ENCODE data around the gene OR13J1.
A peak's percentile ranks its signal among the peaks of the same experiment; 100 is the strongest.

The OR13J1 gene

DNA sequence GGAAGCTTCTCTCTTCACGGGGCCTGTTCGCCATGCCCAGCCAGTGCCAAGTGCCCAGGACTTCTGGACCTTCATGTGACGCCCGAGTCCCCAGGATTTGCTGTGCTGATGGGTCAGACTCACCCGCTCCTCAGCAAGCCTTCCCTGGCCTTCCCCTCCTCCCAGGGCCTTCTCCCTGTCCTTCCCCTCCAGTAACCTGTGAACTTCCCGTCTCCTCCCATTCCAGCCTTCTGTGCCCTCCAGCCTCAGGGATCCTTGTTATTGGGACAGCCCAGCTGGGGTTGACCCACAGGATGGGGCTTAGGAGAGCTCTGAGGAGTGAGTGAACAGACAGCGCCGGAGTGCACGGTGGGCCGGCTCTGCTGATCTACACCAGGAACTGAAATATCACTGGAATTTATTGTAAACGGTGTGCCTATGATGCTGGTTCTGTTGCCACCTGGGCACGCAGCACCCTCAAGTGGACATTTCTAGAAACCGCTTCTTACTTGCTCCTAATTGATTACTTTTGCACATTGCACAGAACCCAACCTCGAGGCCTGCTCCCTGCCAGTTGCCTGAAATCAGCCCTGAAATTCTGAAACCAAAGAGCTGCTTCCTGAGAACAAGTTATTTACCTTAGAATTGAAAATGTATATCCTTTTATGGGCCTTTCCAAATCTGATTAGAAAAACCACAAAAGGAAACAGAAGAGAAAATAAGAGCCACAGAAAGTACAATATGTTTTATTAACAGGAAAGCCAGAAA, 40.6 kb upstream of the OR13J1 start:
- Histone ChIP-seq H3K9me3 (ENCODE audit: control insufficient read depth, low read length) (no peaks in the 10 kb centered on the region), H3K36me3 (ENCODE audit: control insufficient read depth, insufficient read depth, low read length) (no peaks in the 10 kb centered on the region), H3K4me3 (ENCODE audit: extremely low read depth, insufficient read depth, low read length, poor library complexity, severe bottlenecking) (no peak overlapping the region), H3K4me1 (ENCODE audit: control insufficient read depth, insufficient read depth, low read length, poor library complexity, severe bottlenecking) (peaks cover 53% of the 10 kb centered on the region), H3K27ac (ENCODE audit: low read depth, low read length, severe bottlenecking) (no peak overlapping the region)
- 81 to 88% methylated on average over 11 to 13 of the region's 14 CpGs for WGBS, 2 experiments (ENCODE audit: insufficient coverage in 2 of 2)

DNA sequence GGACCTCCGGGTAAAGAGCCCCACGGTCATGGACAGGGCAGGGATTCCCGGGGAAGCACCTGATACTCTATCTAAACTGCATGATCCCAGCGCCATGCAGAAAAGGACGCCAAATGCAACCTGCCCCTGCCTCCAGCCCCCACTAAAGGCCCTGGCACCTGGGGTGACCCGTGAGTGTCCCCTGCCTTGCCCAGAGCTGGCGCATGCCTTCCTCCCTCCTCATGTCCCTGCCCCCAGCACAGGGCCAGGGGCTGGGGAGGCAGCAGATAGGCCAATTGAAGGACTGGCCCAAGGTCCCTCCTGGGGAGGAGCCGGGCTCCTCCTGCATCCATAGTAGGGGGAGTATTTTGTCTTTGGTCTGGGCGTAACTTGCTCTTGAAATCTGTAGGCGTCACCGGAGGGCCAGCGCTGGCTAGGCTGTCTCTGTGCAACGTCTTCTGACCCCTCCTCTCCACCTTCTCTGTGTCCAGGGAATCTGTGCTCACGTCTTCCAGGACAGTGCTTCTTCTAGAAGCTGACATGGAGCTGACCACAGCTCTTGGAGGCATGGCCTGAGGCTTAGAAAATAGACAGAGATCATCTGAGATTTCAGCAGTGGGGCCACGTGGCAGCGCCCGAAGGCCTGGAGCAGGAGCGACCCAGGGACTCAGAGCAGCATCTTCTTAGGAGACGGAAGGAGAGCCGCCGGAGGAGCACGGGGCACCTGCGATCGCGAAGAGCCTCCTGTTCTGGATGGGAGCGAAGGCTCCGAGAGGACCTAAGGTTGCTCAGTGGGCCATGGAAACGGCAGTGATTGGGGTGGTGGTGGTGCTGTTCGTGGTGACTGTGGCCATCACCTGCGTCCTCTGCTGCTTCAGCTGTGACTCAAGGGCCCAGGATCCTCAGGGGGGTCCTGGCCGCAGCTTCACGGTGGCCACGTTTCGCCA, 39.7 kb upstream of the OR13J1 start:
- no peaks in the 10 kb centered on the region for H3K9me3 ChIP-seq (ENCODE audit: control insufficient read depth, low read length)
- peaks cover 57% of the 10 kb centered on the region for H3K4me1 ChIP-seq (ENCODE audit: control insufficient read depth, insufficient read depth, low read length, poor library complexity, severe bottlenecking)
- H3K27ac ChIP-seq (ENCODE audit: low read depth, low read length, severe bottlenecking), result peak overlapping the region; percentile 94
- no peak overlapping the region for H3K4me3 ChIP-seq (ENCODE audit: extremely low read depth, insufficient read depth, low read length, poor library complexity, severe bottlenecking)
- WGBS, 2 experiments (ENCODE audit: insufficient coverage in 2 of 2), result 92 to 93% methylated on average over 28 to 32 of the region's 34 CpGs
- no peaks in the 10 kb centered on the region for H3K36me3 ChIP-seq (ENCODE audit: control insufficient read depth, insufficient read depth, low read length)

DNA sequence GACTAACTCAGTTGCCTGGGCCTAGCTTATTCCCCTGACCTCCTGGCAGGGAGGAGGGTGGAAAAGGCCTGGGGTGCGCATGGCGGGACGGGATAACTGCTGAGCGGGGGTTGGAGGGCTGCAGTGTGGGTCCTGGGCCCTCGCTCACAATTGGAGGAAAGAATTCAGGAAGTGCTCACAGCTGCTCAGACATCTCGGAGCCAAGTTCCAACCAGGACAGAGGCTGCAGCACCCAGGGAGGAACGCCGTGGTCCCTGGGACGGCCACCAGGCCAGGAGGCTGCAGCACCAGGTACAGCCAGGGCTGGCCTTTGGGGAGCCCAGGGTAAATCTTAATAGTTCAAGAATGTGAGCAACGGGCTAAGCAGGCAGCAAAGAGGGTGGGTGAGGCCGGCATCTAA, 39.1 kb upstream of the OR13J1 start, which contains the start of gene SPAAR:
TSS of gene SPAAR (plus strand) at position 217 of the 400 bp plus-strand sequence. CDS start 974 bp downstream, outside the sequence.
- Histone ChIP-seq H3K9me3 (ENCODE audit: control insufficient read depth, low read length) (no peaks in the 10 kb centered on the region), H3K4me1 (ENCODE audit: control insufficient read depth, insufficient read depth, low read length, poor library complexity, severe bottlenecking) (peaks cover 61% of the 10 kb centered on the region), H3K27ac (ENCODE audit: low read depth, low read length, severe bottlenecking) (peak within 1 kb of the TSS; percentile 94), H3K4me3 (ENCODE audit: extremely low read depth, insufficient read depth, low read length, poor library complexity, severe bottlenecking) (no peak within 1 kb of the TSS), H3K36me3 (ENCODE audit: control insufficient read depth, insufficient read depth, low read length) (no peaks in the 10 kb centered on the region)
- 80 to 81% methylated on average over 8 to 11 of the region's 11 CpGs for WGBS, 2 experiments (ENCODE audit: insufficient coverage in 2 of 2)

DNA sequence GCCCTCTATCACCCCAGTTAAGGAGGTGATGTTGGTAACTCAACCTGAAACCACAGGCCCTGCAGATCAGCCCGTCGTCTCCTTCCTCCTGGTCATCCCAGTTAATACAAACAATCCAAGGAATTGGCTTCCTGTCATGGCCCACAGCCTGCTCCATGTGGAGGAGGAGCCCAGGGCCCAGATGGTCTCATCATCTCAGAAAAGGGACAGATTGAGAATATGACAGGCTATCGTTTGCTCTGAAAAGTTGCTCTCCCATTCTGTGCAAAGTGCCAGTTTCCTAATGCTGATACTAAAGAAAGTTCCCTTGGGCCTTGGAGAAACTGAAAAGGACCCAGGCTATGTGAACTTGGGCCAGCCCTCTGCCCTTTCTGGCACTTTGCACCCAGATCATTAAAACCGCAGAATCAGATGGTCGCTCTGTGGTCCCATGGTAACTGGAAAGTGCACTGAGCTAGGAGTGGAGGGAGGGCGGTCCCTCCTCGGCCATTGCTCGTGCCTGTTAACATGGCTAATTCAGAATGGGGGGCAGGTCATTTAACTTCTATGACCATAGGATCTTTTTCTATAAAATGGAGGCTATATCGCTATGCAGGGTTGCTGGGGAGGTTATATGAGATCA, 38.4 kb upstream of the OR13J1 start:
- Histone ChIP-seq H3K36me3 (ENCODE audit: control insufficient read depth, insufficient read depth, low read length) (no peaks in the 10 kb centered on the region), H3K9me3 (ENCODE audit: control insufficient read depth, low read length) (no peaks in the 10 kb centered on the region), H3K4me3 (ENCODE audit: extremely low read depth, insufficient read depth, low read length, poor library complexity, severe bottlenecking) (no peak overlapping the region), H3K4me1 (ENCODE audit: control insufficient read depth, insufficient read depth, low read length, poor library complexity, severe bottlenecking) (peaks cover 61% of the 10 kb centered on the region), H3K27ac (ENCODE audit: low read depth, low read length, severe bottlenecking) (peak overlapping the region; percentile 94)
- WGBS, 2 experiments (ENCODE audit: insufficient coverage in 2 of 2), result 84 to 85% methylated on average over 4 of the region's 9 CpGs

DNA sequence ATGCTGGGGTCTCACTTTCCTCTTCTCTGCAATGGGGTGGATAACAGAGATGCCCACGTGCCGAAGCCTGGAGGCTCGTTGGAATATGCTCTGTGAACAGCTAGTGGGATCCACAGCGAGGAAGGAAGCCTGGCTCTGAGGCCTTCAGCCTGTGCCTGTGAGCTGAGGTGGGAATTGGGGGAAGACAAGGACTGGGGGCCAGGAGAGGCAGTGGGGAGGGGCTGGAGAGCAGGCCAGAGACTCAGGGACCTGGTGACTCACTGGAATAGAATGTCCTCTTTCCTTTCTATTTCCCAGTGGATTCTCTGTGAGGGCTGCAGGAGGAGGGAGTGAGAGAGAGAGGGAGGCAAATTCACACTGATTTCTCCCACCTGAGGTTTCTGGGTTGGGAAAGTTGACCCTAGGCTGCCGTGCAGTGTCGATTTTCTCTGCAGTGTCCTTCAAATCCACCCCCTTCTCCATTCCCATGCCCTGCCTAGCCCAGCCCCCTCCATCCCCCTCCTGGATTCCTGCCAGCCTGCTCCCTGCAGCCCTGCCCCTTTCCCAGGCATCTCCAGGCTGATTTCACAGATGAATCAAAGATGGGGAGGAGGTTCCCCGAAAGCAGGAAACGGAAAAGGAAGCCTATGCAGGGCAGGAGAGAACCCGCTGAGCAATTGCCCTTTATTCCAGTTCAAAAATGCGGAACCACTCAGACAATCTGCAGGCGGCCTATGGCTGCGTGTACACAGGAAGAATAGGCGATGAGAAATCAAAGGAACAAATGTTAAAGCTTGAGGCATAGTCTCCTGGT, 37.7 kb upstream of the OR13J1 start:
- Histone ChIP-seq H3K4me1 (ENCODE audit: control insufficient read depth, insufficient read depth, low read length, poor library complexity, severe bottlenecking) (peaks cover 61% of the 10 kb centered on the region), H3K4me3 (ENCODE audit: extremely low read depth, insufficient read depth, low read length, poor library complexity, severe bottlenecking) (no peak overlapping the region), H3K27ac (ENCODE audit: low read depth, low read length, severe bottlenecking) (peak overlapping the region; percentile 94), H3K9me3 (ENCODE audit: control insufficient read depth, low read length) (no peaks in the 10 kb centered on the region), H3K36me3 (ENCODE audit: control insufficient read depth, insufficient read depth, low read length) (no peaks in the 10 kb centered on the region)
- WGBS, 2 experiments (ENCODE audit: insufficient coverage in 2 of 2), result 21 to 30% methylated on average over 9 of the region's 13 CpGs

DNA sequence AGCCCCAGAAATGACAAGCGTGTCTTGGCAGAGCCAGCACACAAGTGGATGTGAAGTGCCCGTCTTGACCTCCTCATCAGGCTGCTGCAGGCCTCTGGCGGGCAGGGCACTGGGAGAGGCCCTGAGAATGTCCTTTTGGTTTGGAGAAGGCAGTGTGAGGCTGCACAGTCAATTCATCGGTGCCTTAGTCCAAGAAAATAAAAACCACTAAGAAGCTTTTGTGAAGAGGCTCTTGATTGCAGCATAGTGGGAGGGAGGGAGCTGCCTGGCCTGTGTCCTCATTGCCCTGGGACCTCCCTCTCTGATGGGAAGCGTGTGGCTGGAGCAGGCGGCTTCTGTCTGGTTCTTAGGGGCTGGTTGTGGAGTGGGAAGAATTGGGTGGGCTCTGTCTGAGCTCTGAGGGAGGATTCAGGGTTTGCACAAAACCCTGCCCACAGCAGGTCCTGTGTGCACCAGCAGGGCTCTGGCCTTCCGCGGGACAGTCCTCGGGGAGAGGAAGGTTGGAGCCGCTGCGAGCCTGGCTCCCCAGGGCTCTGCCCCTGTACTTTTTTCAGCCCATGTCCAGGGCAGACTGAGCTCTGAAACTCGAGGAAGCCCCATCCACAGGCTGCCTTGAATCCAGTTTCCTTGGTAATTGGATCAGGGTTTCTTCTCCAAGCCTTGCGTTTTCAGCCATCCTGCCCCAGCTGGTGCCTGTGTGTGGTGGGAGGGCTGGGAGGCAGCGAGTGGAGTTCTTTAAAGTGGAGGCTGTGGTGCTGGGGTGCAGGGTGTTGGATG, 36.9 kb upstream of the OR13J1 start:
- H3K36me3 ChIP-seq (ENCODE audit: control insufficient read depth, insufficient read depth, low read length), result no peaks in the 10 kb centered on the region
- WGBS, 2 experiments (ENCODE audit: insufficient coverage in 2 of 2), result 40% methylated on average over 10 to 11 of the region's 14 CpGs
- peaks cover 61% of the 10 kb centered on the region for H3K4me1 ChIP-seq (ENCODE audit: control insufficient read depth, insufficient read depth, low read length, poor library complexity, severe bottlenecking)
- no peaks in the 10 kb centered on the region for H3K9me3 ChIP-seq (ENCODE audit: control insufficient read depth, low read length)
- H3K27ac ChIP-seq (ENCODE audit: low read depth, low read length, severe bottlenecking), result peak overlapping the region; percentile 94
- H3K4me3 ChIP-seq (ENCODE audit: extremely low read depth, insufficient read depth, low read length, poor library complexity, severe bottlenecking), result no peak overlapping the region

DNA sequence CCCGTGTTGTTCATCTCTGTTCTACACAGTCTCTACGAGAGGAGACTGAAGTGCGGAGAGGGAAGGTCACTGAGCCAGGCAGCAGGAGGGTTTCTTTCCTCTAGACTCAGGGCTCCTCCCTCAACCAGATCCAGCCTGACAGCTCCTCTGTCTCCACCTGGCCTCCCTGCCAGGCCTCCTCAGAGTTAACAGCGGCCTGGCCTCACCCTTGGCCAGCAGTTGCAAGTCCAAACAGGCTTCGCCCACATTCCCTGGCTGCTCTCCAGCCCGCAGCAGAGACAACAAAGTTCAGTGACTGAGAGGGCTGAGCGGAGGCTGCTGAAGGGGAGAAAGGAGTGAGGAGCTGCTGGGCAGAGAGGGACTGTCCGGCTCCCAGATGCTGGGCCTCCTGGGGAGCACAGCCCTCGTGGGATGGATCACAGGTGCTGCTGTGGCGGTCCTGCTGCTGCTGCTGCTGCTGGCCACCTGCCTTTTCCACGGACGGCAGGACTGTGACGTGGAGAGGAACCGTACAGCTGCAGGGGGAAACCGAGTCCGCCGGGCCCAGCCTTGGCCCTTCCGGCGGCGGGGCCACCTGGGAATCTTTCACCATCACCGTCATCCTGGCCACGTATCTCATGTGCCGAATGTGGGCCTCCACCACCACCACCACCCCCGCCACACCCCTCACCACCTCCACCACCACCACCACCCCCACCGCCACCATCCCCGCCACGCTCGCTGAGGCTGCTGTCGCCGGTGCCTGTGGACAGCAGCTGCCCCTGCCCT, 35.9 kb upstream of the OR13J1 start, which contains the start of gene HRCT1:
TSS of gene HRCT1 (plus strand) at position 291 of the 768 bp plus-strand sequence. CDS start at position 377, 86 bp downstream.
- Histone ChIP-seq H3K36me3 (ENCODE audit: control insufficient read depth, insufficient read depth, low read length) (no peaks in the 10 kb centered on the region), H3K27ac (ENCODE audit: low read depth, low read length, severe bottlenecking) (peak within 1 kb of the TSS; percentile 94), H3K4me1 (ENCODE audit: control insufficient read depth, insufficient read depth, low read length, poor library complexity, severe bottlenecking) (peaks cover 59% of the 10 kb centered on the region), H3K9me3 (ENCODE audit: control insufficient read depth, low read length) (no peaks in the 10 kb centered on the region), H3K4me3 (ENCODE audit: extremely low read depth, insufficient read depth, low read length, poor library complexity, severe bottlenecking) (no peak within 1 kb of the TSS)
- 90 to 95% methylated on average over 14 to 18 of the region's 30 CpGs for WGBS, 2 experiments (ENCODE audit: insufficient coverage in 2 of 2)

DNA sequence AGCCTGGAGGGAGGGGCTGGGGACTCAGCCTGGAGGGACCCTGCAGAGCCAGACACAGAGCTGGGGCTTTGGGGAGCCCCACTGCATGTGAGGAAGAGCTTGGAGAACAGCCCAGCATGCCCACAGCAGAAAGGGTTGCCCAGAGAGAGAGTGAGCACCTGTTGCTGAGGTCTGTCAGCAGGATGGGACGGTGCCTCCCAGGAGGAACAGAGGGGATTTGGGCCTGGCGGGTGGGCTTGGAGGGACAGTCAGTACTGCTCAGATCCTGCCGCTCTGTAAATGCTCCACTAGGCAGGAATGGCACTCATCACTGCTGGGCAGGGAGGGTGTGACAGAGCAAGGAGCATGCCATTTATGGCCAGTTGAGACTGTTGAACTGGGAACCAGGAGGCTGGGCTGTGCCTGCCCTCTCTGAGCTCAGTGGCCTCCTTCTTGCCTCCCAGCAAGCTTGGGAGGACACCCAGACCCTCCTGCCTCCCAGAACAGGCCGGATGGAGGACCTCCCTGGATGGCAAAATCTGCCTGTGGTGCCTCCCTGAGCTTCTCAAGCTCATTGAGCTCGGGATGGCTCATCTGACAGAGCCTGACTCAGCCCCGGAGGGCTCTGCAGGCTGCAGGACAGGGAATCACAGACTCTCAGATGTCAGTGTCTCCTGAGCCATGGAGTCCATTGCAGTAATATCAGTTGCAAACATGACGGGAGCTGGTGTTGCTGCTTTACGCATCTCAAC, 35.0 kb upstream of the OR13J1 start:
- Histone ChIP-seq H3K9me3 (ENCODE audit: control insufficient read depth, low read length) (no peaks in the 10 kb centered on the region), H3K36me3 (ENCODE audit: control insufficient read depth, insufficient read depth, low read length) (no peaks in the 10 kb centered on the region), H3K27ac (ENCODE audit: low read depth, low read length, severe bottlenecking) (no peak overlapping the region), H3K4me1 (ENCODE audit: control insufficient read depth, insufficient read depth, low read length, poor library complexity, severe bottlenecking) (peaks cover 51% of the 10 kb centered on the region), H3K4me3 (ENCODE audit: extremely low read depth, insufficient read depth, low read length, poor library complexity, severe bottlenecking) (no peak overlapping the region)
- 80 to 86% methylated on average over 7 to 8 of the region's 8 CpGs for WGBS, 2 experiments (ENCODE audit: insufficient coverage in 2 of 2)

Measured in mesodermal cell (in vitro differentiated cells).